ENCODE data around the gene SLC22A4.

Gene SLC22A4

GRCh38 chr5:132281856-132282614, 12.2 kb upstream of the SLC22A4 start:
- TF ChIP-seq NFIC (IDR thresholded peaks at IDR 0.05) (no peak), FOXM1 (IDR thresholded peaks at IDR 0.05; ENCODE audit: borderline replicate concordance, low read depth) (no peak), TEAD4 (IDR thresholded peaks at IDR 0.05) (no peak), TAF1 (IDR thresholded peaks at IDR 0.05; ENCODE audit: low read depth) (no peak), EP300 (IDR thresholded peaks at IDR 0.05; ENCODE audit: borderline replicate concordance) (no peak)

DNA sequence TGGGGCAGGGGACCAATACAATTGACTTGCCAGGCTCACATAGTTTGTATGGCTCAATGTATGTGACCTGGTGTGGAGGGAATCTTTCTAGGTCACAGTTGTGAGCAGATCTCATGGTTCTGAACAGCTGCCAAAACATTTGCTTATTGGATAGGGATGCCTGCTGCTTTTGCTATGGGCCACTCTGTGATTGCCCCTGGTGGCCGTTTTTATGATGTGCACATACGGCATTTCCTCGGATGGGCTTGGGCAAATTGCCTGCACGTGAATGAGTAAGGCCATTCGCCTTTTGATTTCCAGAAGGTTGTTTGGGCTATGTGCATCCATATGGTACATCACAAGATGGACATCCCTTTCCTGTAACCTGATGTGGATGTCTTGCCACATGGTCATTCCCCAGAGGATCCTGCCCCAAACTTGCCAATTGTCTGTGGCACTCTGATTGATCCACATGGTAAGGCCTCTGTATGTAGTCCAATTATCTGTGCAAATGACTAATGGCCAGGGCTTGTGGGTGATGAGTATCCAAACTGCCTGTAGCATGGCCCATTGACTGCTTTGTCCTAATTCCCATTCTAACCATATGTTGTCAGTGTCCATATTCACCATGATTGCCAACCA, 10.7 kb upstream of the SLC22A4 start:
- TF ChIP-seq EGR1 (IDR thresholded peaks at IDR 0.05) (no peak), NFIC (IDR thresholded peaks at IDR 0.05) (peak; percentile 47; the same call in 1 of the 2 replicates), RAD21 (IDR thresholded peaks at IDR 0.05; ENCODE audit: low read depth) (peak; percentile 51)
- TF ChIP-seq, protein P1, sequence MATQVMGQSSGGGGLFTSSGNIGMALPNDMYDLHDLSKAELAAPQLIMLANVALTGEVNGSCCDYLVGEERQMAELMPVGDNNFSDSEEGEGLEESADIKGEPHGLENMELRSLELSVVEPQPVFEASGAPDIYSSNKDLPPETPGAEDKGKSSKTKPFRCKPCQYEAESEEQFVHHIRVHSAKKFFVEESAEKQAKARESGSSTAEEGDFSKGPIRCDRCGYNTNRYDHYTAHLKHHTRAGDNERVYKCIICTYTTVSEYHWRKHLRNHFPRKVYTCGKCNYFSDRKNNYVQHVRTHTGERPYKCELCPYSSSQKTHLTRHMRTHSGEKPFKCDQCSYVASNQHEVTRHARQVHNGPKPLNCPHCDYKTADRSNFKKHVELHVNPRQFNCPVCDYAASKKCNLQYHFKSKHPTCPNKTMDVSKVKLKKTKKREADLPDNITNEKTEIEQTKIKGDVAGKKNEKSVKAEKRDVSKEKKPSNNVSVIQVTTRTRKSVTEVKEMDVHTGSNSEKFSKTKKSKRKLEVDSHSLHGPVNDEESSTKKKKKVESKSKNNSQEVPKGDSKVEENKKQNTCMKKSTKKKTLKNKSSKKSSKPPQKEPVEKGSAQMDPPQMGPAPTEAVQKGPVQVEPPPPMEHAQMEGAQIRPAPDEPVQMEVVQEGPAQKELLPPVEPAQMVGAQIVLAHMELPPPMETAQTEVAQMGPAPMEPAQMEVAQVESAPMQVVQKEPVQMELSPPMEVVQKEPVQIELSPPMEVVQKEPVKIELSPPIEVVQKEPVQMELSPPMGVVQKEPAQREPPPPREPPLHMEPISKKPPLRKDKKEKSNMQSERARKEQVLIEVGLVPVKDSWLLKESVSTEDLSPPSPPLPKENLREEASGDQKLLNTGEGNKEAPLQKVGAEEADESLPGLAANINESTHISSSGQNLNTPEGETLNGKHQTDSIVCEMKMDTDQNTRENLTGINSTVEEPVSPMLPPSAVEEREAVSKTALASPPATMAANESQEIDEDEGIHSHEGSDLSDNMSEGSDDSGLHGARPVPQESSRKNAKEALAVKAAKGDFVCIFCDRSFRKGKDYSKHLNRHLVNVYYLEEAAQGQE (IDR thresholded peaks at IDR 0.05; ENCODE audit: low read depth), result no peak

DNA sequence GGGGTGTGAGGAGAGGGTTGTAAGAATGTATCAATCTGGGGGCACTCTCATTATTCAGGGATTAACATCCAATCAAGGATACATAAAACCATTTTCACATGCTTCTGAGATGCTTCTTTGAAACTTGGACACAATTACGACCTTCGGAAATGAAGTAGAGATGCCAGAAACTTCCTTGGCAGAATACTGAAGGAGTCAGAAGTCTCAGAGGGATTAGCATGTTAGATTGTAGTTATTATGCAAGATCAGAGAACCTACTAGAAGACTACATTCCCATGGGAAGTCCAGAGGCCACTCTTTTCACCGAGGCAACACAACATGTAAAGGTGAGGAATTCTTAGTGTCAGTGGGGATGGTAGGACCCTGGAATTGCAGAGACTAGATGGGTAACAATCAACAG, 5.1 kb upstream of the SLC22A4 start:
- no peak for TF ChIP-seq TEAD4 (IDR thresholded peaks at IDR 0.05)
- TF ChIP-seq FOXM1 (IDR thresholded peaks at IDR 0.05; ENCODE audit: borderline replicate concordance, low read depth), result no peak
- TF ChIP-seq NFIC (IDR thresholded peaks at IDR 0.05), result no peak
- no peak for TF ChIP-seq EP300 (IDR thresholded peaks at IDR 0.05; ENCODE audit: borderline replicate concordance)
- no peak for TF ChIP-seq EGR1 (IDR thresholded peaks at IDR 0.05)
- no peak for TF ChIP-seq CEBPB (IDR thresholded peaks at IDR 0.05)
- TF ChIP-seq YY1 (IDR thresholded peaks at IDR 0.05; ENCODE audit: low read depth), result no peak
- no peak for TF ChIP-seq RAD21 (IDR thresholded peaks at IDR 0.05; ENCODE audit: low read depth)
- no peak for TF ChIP-seq TAF1 (IDR thresholded peaks at IDR 0.05; ENCODE audit: low read depth)
- TF ChIP-seq TCF12 (IDR thresholded peaks at IDR 0.05; ENCODE audit: low read depth), result no peak
- TF ChIP-seq, protein P2, sequence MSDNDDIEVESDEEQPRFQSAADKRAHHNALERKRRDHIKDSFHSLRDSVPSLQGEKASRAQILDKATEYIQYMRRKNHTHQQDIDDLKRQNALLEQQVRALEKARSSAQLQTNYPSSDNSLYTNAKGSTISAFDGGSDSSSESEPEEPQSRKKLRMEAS (IDR thresholded peaks at IDR 0.05), result no peak
- no peak for TF ChIP-seq ZBTB7A (IDR thresholded peaks at IDR 0.05; ENCODE audit: low read depth)
- TF ChIP-seq, protein P1 (IDR thresholded peaks at IDR 0.05; ENCODE audit: low read depth), result no peak
- no peak for TF ChIP-seq CREB1 (IDR thresholded peaks at IDR 0.05; ENCODE audit: low read depth)
- TF ChIP-seq, protein P3, sequence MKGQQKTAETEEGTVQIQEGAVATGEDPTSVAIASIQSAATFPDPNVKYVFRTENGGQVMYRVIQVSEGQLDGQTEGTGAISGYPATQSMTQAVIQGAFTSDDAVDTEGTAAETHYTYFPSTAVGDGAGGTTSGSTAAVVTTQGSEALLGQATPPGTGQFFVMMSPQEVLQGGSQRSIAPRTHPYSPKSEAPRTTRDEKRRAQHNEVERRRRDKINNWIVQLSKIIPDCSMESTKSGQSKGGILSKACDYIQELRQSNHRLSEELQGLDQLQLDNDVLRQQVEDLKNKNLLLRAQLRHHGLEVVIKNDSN (IDR thresholded peaks at IDR 0.05), result no peak

- TF ChIP-seq TCF12 (IDR thresholded peaks at IDR 0.05; ENCODE audit: low read depth) (no peak), NFIC (IDR thresholded peaks at IDR 0.05) (no peak), TAF1 (IDR thresholded peaks at IDR 0.05; ENCODE audit: low read depth) (no peak), RAD21 (IDR thresholded peaks at IDR 0.05; ENCODE audit: low read depth) (no peak), FOXM1 (IDR thresholded peaks at IDR 0.05; ENCODE audit: borderline replicate concordance, low read depth) (no peak), YY1 (IDR thresholded peaks at IDR 0.05; ENCODE audit: low read depth) (no peak), CREB1 (IDR thresholded peaks at IDR 0.05; ENCODE audit: low read depth) (no peak), CEBPB (IDR thresholded peaks at IDR 0.05) (no peak), EP300 (IDR thresholded peaks at IDR 0.05; ENCODE audit: borderline replicate concordance) (no peak), TEAD4 (IDR thresholded peaks at IDR 0.05) (no peak), EGR1 (IDR thresholded peaks at IDR 0.05) (no peak), ZBTB7A (IDR thresholded peaks at IDR 0.05; ENCODE audit: low read depth) (no peak)
- TF ChIP-seq, protein P2 (IDR thresholded peaks at IDR 0.05), result no peak
- TF ChIP-seq, protein P1 (IDR thresholded peaks at IDR 0.05; ENCODE audit: low read depth), result no peak
- TF ChIP-seq, protein P3 (IDR thresholded peaks at IDR 0.05), result no peak
Measured at GRCh38 chr5:132291026-132291425, 3.2 kb upstream of the SLC22A4 start.

All from Ishikawa (cell line).